ENCODE results near the gene JKAMP.
A peak's percentile ranks its signal among the peaks of the same experiment; 100 is the strongest.

Gene JKAMP

GRCh38 chr14:59480166-59480565, 4.2 kb upstream of the JKAMP start:
- Histone ChIP-seq H3K9me3 (ENCODE audit: control insufficient read depth, low read length) (no peaks in the 10 kb centered on the region), H3K27me3 (ENCODE audit: control insufficient read depth in 1 of 2, insufficient read depth in 1 of 2, low read length in 2 of 2) (no peaks in the 10 kb centered on the region), H3K4me2 (ENCODE audit: low read length, poor library complexity, severe bottlenecking) (no peak overlapping the region), H3K4ac (ENCODE audit: low read depth in 1 of 2, low read length in 2 of 2) (no peak overlapping the region), H3K23ac (ENCODE audit: low read length in 2 of 2) (no peak overlapping the region), H3K36me3 (ENCODE audit: control insufficient read depth in 1 of 2, insufficient read depth in 2 of 2, low read depth in 1 of 2, low read length in 2 of 2) (peaks cover 3 to 50% of the 10 kb centered on the region in 2 experiments), H2AK5ac (ENCODE audit: low read length, severe bottlenecking) (no peak overlapping the region), H2BK15ac (ENCODE audit: low read depth, poor library complexity, severe bottlenecking) (no peak overlapping the region), H2AFZ (ENCODE audit: low read depth, low read length) (no peak overlapping the region), H4K91ac (ENCODE audit: low read length) (no peak overlapping the region), H3K4me3 (ENCODE audit: insufficient read depth in 1 of 2, low read depth in 1 of 2, low read length in 2 of 2) (peak overlapping the region in 1 of 2 experiments; percentile 93), H4K8ac (ENCODE audit: low read length) (no peak overlapping the region), H3K18ac (ENCODE audit: low read depth in 1 of 2, low read length in 2 of 2) (no peak overlapping the region), H2BK120ac (ENCODE audit: low read depth, low read length) (no peak overlapping the region), H3K14ac (ENCODE audit: low read length in 2 of 2) (no peak overlapping the region), H3K9ac (ENCODE audit: low read length) (no peak overlapping the region), H2BK12ac (ENCODE audit: low read length in 2 of 2) (no peak overlapping the region), H3K27ac (ENCODE audit: low read length, poor library complexity, severe bottlenecking) (no peak overlapping the region), H3K79me1 (replicated peaks; ENCODE audit: low read length, poor library complexity, severe bottlenecking) (peaks cover 8% of the 10 kb centered on the region), H3K4me1 (ENCODE audit: control insufficient read depth, insufficient read depth, low read depth, low read length) (peaks cover 4% of the 10 kb centered on the region), H2BK5ac (ENCODE audit: low read depth, low read length, poor library complexity, severe bottlenecking) (no peak overlapping the region)
- no peak for DNase-seq
- WGBS = 63% methylated on average over 1 of the region's 1 CpG

GRCh38 chr14:59481407-59481806, 2.9 kb upstream of the JKAMP start:
- H2BK12ac ChIP-seq (ENCODE audit: low read length in 2 of 2) = no peak overlapping the region
- peaks cover 6% of the 10 kb centered on the region for H3K4me1 ChIP-seq (ENCODE audit: control insufficient read depth, insufficient read depth, low read depth, low read length)
- H2BK5ac ChIP-seq (ENCODE audit: low read depth, low read length, poor library complexity, severe bottlenecking) = no peak overlapping the region
- DNase-seq = no peak
- no peaks in the 10 kb centered on the region for H3K9me3 ChIP-seq (ENCODE audit: control insufficient read depth, low read length)
- WGBS = no CpG with 5 or more reads among the region's 2 CpGs
- peaks cover 3 to 38% of the 10 kb centered on the region in 2 experiments for H3K36me3 ChIP-seq (ENCODE audit: control insufficient read depth in 1 of 2, insufficient read depth in 2 of 2, low read depth in 1 of 2, low read length in 2 of 2)
- H3K79me1 ChIP-seq (replicated peaks; ENCODE audit: low read length, poor library complexity, severe bottlenecking) = peaks cover 4% of the 10 kb centered on the region
- peak overlapping the region; percentile 87 for H2AK5ac ChIP-seq (ENCODE audit: low read length, severe bottlenecking)
- no peak overlapping the region for H3K18ac ChIP-seq (ENCODE audit: low read depth in 1 of 2, low read length in 2 of 2)
- no peak overlapping the region for H3K4ac ChIP-seq (ENCODE audit: low read depth in 1 of 2, low read length in 2 of 2)
- no peak overlapping the region for H2BK15ac ChIP-seq (ENCODE audit: low read depth, poor library complexity, severe bottlenecking)
- peak overlapping the region; percentile 95 for H3K27ac ChIP-seq (ENCODE audit: low read length, poor library complexity, severe bottlenecking)
- no peaks in the 10 kb centered on the region for H3K27me3 ChIP-seq (ENCODE audit: control insufficient read depth in 1 of 2, insufficient read depth in 1 of 2, low read length in 2 of 2)
- H2BK120ac ChIP-seq (ENCODE audit: low read depth, low read length) = no peak overlapping the region
- H3K4me2 ChIP-seq (ENCODE audit: low read length, poor library complexity, severe bottlenecking) = peak overlapping the region; percentile 54
- H4K91ac ChIP-seq (ENCODE audit: low read length) = no peak overlapping the region
- H3K4me3 ChIP-seq (ENCODE audit: insufficient read depth in 1 of 2, low read depth in 1 of 2, low read length in 2 of 2) = peak overlapping the region in 1 of 2 experiments; percentile 93
- peak overlapping the region; percentile 97 for H3K9ac ChIP-seq (ENCODE audit: low read length)
- H3K14ac ChIP-seq (ENCODE audit: low read length in 2 of 2) = no peak overlapping the region
- no peak overlapping the region for H4K8ac ChIP-seq (ENCODE audit: low read length)
- no peak overlapping the region for H2AFZ ChIP-seq (ENCODE audit: low read depth, low read length)
- no peak overlapping the region for H3K23ac ChIP-seq (ENCODE audit: low read length in 2 of 2)

- DNase-seq = peak; percentile 50
- H3K4ac ChIP-seq (ENCODE audit: low read depth in 1 of 2, low read length in 2 of 2) = no peak overlapping the region
- H3K4me1 ChIP-seq (ENCODE audit: control insufficient read depth, insufficient read depth, low read depth, low read length) = peaks cover 6% of the 10 kb centered on the region
- H2AFZ ChIP-seq (ENCODE audit: low read depth, low read length) = no peak overlapping the region
- H3K4me2 ChIP-seq (ENCODE audit: low read length, poor library complexity, severe bottlenecking) = peak overlapping the region; percentile 54
- H2BK15ac ChIP-seq (ENCODE audit: low read depth, poor library complexity, severe bottlenecking) = no peak overlapping the region
- H3K27me3 ChIP-seq (ENCODE audit: control insufficient read depth in 1 of 2, insufficient read depth in 1 of 2, low read length in 2 of 2) = no peaks in the 10 kb centered on the region
- no peaks in the 10 kb centered on the region for H3K9me3 ChIP-seq (ENCODE audit: control insufficient read depth, low read length)
- no peak overlapping the region for H3K14ac ChIP-seq (ENCODE audit: low read length in 2 of 2)
- peaks cover 3% of the 10 kb centered on the region for H3K79me1 ChIP-seq (replicated peaks; ENCODE audit: low read length, poor library complexity, severe bottlenecking)
- no peak overlapping the region for H4K91ac ChIP-seq (ENCODE audit: low read length)
- peak overlapping the region; percentile 81 for H2BK5ac ChIP-seq (ENCODE audit: low read depth, low read length, poor library complexity, severe bottlenecking)
- peaks cover 3 to 32% of the 10 kb centered on the region in 2 experiments for H3K36me3 ChIP-seq (ENCODE audit: control insufficient read depth in 1 of 2, insufficient read depth in 2 of 2, low read depth in 1 of 2, low read length in 2 of 2)
- 26% methylated on average over 2 of the region's 2 CpGs for WGBS
- H3K18ac ChIP-seq (ENCODE audit: low read depth in 1 of 2, low read length in 2 of 2) = no peak overlapping the region
- H4K8ac ChIP-seq (ENCODE audit: low read length) = no peak overlapping the region
- H2BK120ac ChIP-seq (ENCODE audit: low read depth, low read length) = no peak overlapping the region
- no peak overlapping the region for H2BK12ac ChIP-seq (ENCODE audit: low read length in 2 of 2)
- peak overlapping the region; percentile 93 for H2AK5ac ChIP-seq (ENCODE audit: low read length, severe bottlenecking)
- H3K23ac ChIP-seq (ENCODE audit: low read length in 2 of 2) = no peak overlapping the region
- H3K4me3 ChIP-seq (ENCODE audit: insufficient read depth in 1 of 2, low read depth in 1 of 2, low read length in 2 of 2) = peak overlapping the region in 1 of 2 experiments; percentile 93
- peak overlapping the region; percentile 97 for H3K9ac ChIP-seq (ENCODE audit: low read length)
- peak overlapping the region; percentile 95 for H3K27ac ChIP-seq (ENCODE audit: low read length, poor library complexity, severe bottlenecking)
Observed at GRCh38 chr14:59481871-59482540, 2.3 kb upstream of the JKAMP start.

GRCh38 chr14:59482541-59483331, 1.6 kb upstream of the JKAMP start:
- Histone ChIP-seq H3K4me1 (ENCODE audit: control insufficient read depth, insufficient read depth, low read depth, low read length) (peaks cover 6% of the 10 kb centered on the region), H3K4me2 (ENCODE audit: low read length, poor library complexity, severe bottlenecking) (peak overlapping the region; percentile 47), H3K4me3 (ENCODE audit: insufficient read depth in 1 of 2, low read depth in 1 of 2, low read length in 2 of 2) (peak overlapping the region in 1 of 2 experiments; percentile 93), H3K36me3 (ENCODE audit: control insufficient read depth in 1 of 2, insufficient read depth in 2 of 2, low read depth in 1 of 2, low read length in 2 of 2) (peaks cover 3 to 32% of the 10 kb centered on the region in 2 experiments), H2BK12ac (ENCODE audit: low read length in 2 of 2) (no peak overlapping the region), H3K9ac (ENCODE audit: low read length) (peak overlapping the region; percentile 97), H3K27ac (ENCODE audit: low read length, poor library complexity, severe bottlenecking) (peak overlapping the region; percentile 95), H2AFZ (ENCODE audit: low read depth, low read length) (no peak overlapping the region), H4K8ac (ENCODE audit: low read length) (no peak overlapping the region), H3K27me3 (ENCODE audit: control insufficient read depth in 1 of 2, insufficient read depth in 1 of 2, low read length in 2 of 2) (no peaks in the 10 kb centered on the region), H3K23ac (ENCODE audit: low read length in 2 of 2) (no peak overlapping the region), H3K18ac (ENCODE audit: low read depth in 1 of 2, low read length in 2 of 2) (no peak overlapping the region), H4K91ac (ENCODE audit: low read length) (no peak overlapping the region), H3K9me3 (ENCODE audit: control insufficient read depth, low read length) (no peaks in the 10 kb centered on the region), H3K4ac (ENCODE audit: low read depth in 1 of 2, low read length in 2 of 2) (no peak overlapping the region), H3K79me1 (replicated peaks; ENCODE audit: low read length, poor library complexity, severe bottlenecking) (peaks cover 2% of the 10 kb centered on the region), H2BK15ac (ENCODE audit: low read depth, poor library complexity, severe bottlenecking) (no peak overlapping the region), H2BK120ac (ENCODE audit: low read depth, low read length) (no peak overlapping the region), H2BK5ac (ENCODE audit: low read depth, low read length, poor library complexity, severe bottlenecking) (peak overlapping the region; percentile 96), H2AK5ac (ENCODE audit: low read length, severe bottlenecking) (no peak overlapping the region), H3K14ac (ENCODE audit: low read length in 2 of 2) (peak overlapping the region in 1 of 2 experiments; percentile 16)
- WGBS = 6% methylated on average over 4 of the region's 6 CpGs
- peak; percentile 90 for DNase-seq

Data from mesenchymal stem cell (in vitro differentiated cells and primary cell).